SHP77 (cell line): ENCODE data around the gene TNPO3.
A peak's percentile ranks its signal among the peaks of the same experiment; 100 is the strongest.
"Not testable (repeated sequence)": the region's sequence is repeated elsewhere in the genome, so short reads cannot be mapped to it uniquely, and the experiment has no call there.

Experiments used
- DNase-seq, 2 experiments: peaks; one replicate each; lab custom pipeline; 2025; lab: John Stamatoyannopoulos, UW

The TNPO3 gene

DNA sequence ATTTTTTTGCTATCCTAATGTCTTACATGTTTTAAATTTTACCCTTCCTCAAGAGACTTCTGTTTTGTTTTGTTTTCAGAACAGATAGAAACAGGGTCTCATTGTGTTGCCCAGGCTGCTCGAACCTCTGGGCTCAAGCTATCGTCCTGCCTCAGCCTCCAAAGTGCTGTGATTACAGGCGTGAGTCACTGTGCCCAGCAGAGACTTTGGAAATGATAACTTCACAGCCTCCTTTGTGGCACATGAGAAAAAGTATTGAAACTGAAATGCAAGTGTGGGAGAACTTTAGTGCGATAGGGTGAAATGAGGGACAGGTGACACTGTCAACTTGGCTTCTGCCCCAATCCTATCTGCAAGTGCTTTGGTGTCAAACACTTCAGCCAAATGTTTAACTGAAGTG lies 95.6 kb downstream of the TNPO3 start:
- DNase-seq, result no peak

DNA sequence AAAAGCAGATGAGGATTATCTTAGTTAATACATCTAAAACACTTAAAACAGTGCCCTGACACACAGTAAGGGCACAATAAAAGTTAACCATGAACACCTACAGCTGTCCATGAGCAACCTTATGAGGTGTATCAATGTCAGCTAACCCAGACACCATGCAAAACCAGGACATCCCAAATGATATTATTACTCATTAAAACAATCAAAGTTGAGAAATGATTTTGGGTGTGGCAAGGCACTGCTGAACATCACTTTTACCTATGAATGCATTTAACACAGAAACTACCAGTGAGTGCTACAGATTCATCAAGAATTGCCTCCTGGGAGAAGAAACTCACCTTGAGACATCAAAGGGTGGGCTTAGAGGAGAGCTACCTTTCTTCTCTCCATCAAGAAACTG lies 98.9 kb downstream of the TNPO3 start:
- no peak for DNase-seq

DNA sequence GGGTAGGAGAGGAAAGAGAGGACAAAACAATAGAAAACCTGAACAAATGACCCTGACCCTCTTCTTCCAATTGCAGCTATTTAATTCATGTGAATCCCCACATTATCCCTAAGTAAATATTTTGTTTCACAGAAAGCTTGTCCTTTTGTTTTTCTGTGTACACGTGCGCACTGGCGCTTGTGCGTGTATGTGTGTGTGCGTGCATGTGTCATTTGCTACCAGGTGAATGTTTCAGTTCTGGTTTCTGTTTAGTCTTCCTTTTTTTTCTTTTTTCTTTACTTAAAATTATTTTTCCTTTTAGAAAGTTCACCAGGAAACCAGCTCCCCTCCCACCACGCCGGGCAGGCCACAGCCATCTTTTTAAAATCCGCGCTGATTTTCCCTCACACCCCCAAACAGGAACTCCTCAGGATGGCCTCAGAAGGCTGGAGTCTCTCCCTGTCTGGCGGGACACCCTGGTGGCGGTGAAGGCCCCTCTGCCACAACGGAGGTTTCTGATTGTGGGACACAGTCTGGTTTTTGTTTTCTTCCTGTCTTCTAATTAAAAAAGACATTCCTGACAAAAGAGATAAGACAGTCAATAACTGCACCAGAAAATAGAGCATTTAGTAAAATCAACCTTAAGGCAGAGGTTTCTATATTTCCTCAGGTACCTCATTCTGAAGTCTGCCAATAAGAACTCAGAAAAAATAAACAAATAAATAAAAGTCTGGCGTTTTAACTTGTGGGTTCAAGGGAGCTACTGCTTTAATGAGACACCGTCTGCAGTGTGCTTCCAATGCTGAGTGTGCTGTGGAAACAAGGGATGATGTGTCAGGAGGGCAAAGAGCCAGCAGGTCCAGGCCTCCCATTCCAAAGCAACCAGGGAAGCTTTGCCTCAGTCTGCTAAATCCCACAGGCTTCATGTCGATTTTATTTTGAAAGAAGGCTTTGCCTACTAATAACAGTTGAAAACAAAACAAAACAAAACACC lies 99.8 kb downstream of the TNPO3 start:
- DNase-seq, result no peak

DNA sequence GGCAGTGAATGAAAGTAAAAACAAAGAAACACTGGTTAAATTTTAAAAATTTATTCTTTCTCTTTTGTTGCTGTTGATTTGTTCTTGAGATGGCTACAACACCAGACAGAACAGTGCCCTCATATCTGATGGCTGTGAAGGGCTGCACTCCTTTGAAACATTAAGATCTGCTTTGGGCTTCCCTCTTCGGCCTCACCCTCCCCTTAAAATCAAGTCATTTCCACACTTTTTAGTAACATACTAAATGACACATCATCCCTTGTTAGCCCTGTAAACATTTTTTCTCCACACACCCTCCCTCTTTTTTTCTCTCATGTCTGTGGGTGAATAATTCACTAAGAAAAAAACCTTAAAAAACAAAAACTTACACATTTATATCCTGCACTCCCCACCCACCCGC lies 100.8 kb downstream of the TNPO3 start:
- no peak for DNase-seq

DNA sequence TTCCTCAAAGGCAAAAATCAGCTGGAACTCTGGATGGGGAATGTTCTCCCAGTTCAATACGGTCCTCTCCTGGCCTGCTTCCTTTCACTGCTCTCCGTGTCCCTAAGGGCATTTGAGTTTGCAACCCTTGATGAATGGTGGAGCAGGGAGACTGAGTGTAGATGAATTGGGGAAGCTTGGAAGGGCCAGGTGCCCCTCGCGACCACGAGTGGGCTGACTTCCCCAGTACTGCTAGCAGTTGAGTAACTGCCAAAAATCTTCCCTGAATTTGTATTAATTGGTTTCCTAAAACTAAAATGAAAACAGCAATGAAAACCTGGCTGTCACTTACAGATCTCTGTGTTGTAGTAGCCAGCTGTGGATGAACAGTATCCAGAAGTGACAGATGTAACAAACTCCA lies 103.6 kb downstream of the TNPO3 start:
- DNase-seq, result no peak

DNA sequence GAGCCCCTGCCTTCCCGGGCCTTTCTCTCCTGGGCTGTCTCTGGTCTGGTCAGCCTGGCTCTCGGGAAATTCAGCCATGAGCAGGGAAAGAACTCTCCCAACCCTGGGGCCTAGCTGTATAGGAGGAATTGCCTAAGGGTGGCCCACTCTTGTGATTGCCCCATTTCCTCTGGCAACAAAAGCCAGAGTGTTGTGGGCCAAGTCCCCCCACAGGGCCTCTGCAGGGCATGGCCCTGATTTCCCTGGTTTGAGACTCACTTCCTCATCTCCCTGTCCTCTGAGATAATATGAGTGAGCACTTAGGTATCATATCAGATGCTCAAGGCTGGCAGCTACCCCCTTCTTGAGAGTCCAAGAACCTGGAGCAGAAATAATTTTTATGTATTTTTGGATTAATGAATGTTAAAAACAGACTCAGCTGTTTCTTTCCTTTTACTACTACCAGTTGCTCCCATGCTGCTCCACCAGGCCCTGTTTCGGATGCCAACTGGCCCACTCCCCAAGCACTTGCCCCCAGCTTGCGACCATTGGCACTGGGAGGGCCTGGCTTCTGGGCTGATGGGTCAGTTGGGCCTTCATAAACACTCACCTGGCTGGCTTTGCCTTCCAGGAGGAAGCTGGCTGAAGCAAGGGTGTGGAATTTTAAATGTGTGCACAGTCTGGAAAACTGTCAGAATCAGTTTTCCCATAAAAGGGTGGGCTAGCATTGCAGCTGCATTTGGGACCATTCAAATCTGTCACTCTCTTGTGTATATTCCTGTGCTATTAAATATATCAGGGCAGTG lies 105.7 kb downstream of the TNPO3 start:
- DNase-seq, result no peak

DNA sequence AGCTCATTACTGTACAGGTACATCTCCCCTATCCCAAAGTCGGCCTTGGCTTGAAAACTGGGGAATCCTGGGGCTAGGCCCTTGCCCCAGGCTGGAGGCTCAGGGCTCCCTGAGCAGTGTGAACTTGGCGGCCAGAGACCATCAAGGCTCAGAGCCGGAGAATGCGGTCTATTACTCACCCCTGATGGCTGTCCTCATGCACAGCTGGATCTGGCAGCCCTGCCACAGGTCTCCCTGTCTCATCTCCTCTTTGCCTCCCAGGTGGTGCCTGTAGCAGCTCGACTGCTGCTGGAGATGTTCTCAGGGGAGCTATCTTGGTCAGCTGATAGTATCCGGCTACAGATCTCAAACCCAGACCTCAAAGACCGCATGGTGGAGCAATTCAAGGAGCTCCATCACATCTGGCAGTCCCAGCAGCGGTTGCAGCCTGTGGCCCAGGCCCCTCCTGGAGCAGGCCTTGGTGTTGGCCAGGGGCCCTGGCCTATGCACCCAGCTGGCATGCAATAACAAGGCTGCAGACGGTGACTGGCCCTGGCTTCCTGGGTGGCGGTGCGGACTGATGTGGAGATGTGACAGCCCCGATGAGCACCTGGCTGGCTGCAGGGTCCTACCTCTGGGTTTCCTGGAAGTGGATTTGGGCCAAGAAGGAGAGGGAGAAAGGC lies 106.5 kb downstream of the TNPO3 start:
- no peak for DNase-seq

DNA sequence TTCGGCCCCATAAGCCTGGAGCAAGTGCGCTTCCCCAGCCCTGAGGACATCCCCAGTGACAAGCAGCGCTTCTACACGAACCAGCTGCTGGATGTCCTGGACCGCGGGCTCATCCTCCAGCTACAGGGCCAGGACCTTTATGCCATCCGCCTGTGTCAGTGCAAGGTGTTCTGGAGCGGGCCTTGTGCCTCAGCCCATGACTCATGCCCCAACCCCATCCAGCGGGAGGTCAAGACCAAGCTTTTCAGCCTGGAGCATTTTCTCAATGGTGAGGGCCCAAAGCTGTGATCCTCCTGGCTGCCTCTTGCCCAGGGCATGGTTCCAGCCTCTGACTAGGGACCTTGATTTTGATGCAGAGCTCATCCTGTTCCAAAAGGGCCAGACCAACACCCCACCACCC lies 107.1 kb downstream of the TNPO3 start:
- no peak for DNase-seq

DNA sequence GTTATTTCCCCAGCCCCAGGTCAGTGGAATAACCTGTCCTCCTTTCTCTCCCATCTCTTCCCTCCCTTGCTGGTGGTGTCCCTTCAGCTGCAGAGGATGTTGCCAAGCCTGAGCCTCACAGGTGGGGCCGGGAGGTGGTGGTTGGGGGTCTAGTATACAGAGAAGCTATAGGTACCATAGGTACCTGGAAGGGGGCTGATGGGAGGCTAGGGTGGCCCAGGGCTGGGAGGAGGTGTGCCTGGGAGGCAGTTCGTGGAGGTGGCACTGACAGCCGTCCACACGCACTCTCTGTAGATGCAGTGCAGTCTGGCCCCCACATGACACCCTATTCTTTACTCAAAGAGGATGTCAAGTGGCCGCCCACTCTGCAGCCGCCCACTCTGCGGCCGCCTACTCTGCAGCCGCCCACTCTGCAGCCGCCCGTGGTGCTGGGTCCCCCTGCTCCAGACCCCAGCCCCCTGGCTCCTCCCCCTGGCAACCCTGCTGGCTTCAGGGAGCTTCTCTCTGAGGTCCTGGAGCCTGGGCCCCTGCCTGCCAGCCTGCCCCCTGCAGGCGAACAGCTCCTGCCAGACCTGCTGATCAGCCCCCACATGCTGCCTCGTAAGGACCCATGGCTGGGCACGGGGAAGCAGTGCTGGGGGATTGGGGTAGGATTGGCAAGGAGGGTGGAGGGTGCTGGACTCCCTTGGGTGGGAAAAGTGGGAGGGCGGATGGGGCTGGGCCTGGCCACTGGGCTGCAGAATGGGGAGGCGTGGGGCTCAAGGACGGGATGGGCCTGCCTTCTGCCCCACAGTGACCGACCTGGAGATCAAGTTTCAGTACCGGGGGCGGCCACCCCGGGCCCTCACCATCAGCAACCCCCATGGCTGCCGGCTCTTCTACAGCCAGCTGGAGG lies 107.7 kb downstream of the TNPO3 start:
- DNase-seq, result peak in 1 of 2 experiments; percentile 7

DNA sequence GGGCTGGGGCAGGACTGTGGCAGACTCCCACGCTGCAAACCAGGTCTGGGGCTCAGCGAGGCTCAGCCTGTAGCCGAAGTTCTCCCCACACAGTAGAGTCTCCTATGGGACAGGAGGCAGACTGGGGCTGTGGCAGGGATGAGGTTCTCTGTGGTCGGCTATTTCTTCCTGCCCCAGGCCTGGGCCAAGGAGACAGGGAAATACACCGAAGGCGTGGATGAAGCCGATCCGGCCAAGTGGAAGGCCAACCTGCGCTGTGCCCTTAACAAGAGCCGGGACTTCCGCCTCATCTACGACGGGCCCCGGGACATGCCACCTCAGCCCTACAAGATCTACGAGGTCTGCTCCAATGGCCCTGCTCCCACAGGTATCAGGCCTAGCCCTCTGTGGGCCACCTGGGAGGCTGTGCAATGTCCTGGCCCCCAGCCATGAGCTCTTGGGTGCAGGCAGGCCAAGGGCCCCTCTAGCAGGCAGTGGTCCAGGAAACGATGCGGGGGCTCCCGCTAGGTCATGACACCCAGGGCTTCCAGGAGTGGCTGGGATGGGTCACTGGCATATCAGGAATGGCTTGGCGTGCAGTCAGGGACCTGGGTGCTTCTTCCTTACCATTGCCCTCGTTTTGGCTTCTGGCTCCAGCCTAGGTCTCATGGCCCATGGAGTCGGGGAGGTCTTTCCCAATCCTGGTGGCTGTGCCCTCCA lies 109.1 kb downstream of the TNPO3 start:
- no peak for DNase-seq

DNA sequence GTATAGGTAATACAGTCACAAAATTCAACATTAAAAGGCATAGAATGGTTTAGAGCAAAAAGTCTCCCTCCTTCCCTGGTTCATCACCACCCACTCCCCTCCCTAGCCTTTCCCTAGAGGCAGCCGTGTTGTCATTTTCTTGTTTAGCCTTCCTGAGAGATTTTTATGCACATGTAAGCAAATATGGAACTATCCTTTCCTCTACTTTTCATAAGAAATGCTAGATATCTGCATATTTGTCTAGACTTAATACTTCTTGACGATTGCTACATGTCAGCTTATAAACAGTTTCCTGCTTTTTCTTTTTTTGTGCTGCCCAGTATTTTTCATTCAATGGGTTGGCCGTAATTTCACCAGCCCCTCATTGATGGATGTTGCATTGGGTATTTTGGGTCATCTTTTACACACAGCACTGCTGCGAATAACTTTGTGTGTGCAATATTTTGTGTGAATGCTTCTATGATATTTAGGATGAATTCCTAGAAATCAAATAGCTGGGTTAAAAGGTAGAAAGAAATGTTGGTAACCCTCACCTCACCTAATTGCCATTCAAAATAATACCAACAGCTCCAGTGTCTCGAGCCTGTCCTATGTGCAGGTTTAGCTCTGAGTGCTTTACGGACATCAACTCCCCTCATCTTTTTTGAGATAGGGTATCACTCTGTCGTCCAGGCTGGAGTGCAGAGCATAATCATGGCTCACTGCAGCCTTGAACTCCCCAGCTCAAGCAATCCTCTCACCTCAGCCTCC lies 110.2 kb downstream of the TNPO3 start:
- no peak for DNase-seq

DNA sequence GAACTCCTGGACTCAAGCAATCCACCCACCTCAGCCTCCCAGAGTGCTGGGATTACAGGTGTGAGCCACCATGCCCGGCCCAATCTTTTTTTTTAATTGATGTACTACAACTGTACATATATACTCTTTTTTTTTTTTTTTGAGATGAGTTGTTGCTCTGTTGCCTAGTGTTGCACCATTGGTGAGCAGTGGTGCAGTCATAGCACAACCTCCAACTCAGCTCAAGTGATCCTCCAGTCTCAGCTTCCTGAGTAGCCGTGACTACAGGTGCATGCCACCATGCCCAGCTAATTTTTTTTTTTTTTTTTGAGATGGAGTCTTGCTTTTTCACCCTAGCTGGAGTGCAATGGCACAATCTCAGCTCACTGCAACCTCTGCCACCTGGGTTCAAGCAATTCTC lies 111.7 kb downstream of the TNPO3 start:
- not testable (repeated sequence) for DNase-seq

DNA sequence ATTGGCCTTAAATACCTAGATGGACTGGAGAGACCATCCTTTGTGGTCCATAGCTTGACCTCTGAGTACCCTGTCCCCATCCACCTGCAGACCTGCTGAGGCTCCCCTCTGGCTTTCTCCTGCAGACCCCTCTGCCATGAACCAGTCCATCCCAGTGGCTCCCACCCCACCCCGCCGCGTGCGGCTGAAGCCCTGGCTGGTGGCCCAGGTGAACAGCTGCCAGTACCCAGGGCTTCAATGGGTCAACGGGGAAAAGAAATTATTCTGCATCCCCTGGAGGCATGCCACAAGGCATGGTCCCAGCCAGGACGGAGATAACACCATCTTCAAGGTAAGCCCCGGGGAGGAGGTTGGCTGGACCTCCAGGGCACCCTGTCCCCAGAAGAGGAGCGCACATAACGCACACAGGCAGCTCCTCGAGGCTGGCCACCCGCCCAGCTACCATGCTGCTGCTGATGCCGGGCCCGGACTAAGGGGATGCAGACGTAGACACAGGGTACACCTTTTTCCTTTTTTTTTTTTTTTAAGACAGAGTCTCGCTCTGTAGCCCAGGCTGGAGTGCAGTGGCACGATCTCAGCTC lies 112.9 kb downstream of the TNPO3 start:
- no peak for DNase-seq

DNA sequence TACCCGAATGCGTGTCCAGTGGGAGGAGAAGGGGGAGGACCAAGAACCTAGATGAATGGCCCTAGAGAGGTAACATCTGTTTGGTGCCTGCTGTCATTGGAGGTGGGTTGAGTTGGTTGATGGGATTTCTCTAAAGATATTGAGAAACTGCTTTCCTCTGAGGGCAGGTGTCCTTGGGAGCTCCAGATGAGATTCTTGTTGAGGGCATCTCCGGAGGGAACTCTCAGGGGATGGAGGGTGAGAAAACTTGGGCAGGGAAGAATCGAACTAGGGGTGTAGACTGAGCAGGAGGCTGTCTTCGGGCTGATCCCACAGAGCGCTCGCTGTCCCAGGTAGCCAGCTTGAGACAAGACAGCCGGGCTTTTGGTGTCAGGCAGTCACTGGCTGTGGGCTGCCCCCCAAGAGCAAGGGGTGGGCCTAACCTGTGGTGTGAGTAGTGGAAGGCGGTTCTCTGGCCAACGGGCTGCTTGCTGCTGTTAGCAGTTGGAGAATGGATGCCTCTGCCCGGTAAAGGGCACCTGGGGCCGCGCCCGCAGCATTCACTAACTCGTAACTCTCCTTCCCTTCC lies 113.5 kb downstream of the TNPO3 start:
- DNase-seq, result no peak

DNA sequence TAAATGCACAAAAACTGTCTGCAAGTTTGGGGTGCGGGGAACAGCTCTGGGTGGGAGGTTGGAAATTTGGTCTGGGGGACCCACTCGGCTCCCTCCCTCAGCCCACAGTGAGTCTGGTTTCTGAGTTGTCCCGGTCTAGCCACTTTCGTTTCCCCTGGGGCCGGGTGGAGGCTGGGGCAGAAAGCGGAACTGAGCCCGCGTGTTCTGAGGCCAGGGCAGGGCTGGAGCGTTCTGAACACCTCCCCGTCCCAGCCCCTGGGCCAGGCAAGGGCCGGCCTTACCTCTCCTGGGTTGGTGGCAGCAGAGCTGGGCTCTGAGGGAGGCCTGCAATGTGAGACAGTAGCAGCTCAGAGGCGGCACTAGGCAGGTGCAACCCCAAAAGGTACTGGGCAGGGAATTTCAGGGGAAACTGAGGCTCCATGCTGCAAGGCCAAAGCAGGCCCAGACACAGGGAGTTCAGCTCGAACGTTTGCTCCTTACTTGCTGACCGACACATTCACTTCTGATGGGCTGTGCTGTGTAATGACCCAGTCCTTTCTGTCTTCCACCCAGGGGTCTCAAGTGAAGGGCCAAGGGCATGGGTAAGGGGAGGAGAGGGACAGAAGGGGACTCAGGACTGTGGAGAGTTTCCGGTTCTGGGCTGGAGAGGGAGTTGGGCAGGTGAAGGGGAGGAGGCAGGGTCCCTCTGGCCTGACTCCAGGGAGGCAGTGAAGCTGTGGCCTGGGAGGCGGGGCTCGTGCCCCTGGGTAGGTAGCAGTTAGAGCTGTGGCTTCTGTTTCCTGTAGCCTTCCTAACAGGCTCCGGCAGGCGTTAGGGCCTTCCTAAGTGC lies 114.2 kb downstream of the TNPO3 start:
- no peak for DNase-seq

DNA sequence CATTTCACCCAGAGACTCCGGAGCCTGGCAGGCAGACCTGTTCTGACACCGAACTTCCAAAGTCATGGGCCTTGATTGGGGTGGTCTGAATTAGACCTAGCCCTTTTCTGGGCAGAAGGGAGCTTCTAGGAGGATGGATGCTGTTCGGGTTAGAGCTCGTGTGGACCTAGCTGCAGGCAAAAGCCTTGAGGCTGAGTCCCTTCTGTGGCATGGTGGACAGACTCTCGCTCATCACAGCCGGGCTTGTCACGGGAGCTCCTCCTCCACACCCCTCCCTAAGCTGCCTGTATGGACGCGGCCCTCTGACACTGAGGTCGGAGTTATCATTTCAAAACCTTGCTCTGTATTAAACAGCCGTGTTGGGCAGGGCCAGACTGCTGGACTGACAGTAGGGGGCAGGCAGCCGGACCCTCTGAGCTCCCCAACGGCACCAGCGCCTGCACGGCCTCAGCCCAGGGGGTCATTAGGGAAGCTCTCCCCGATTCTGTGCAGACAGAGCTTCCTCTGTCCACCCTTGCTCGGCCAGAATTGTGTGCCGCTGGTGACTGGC lies 115.0 kb downstream of the TNPO3 start:
- no peak for DNase-seq

DNA sequence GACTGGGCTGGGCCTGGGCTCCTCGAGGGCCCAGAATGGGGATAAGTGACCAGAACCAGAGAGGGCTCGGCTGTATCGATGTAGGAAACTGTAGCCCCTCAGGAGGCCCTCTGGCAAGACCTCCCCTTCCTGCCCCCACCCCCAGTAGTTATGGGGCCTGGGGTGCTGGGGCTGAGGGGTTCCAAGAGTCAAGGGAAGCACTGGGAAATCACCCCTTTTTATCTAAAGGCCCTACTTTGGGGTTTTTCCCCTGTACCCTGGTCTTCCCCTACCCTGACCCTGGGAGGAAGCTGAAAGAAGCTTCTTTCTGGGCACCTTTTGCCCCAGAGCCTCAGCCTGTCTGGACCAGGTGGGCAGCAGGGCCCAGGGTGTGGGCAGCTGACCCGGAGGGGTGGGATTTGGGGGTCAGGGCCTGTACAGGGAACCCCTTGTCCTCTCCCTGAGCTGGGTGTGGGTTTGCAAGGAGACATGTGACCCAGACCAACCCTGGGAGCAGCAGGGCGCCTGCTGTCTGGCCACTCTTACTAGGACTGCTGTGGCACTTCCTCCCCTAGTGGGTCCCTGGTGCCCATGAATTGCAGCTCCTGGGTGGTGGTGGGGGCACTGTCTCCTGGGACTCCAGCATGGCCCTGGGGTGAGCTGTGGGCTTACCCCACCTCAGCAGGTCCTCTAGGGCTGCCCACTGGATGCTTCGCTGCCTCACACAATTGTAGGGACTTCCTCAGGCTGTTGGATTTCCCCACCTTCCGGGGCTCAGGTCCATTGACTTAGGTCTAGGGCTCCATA lies 115.6 kb downstream of the TNPO3 start:
- no peak for DNase-seq
